Midbrain (tissue), 1 donor: ENCODE measurements around the gene RNU5B-1.

Experiments
- DNase-seq: peaks from one replicate; lab custom pipeline; 2025; lab: John Stamatoyannopoulos, UW

Gene RNU5B-1

DNA sequence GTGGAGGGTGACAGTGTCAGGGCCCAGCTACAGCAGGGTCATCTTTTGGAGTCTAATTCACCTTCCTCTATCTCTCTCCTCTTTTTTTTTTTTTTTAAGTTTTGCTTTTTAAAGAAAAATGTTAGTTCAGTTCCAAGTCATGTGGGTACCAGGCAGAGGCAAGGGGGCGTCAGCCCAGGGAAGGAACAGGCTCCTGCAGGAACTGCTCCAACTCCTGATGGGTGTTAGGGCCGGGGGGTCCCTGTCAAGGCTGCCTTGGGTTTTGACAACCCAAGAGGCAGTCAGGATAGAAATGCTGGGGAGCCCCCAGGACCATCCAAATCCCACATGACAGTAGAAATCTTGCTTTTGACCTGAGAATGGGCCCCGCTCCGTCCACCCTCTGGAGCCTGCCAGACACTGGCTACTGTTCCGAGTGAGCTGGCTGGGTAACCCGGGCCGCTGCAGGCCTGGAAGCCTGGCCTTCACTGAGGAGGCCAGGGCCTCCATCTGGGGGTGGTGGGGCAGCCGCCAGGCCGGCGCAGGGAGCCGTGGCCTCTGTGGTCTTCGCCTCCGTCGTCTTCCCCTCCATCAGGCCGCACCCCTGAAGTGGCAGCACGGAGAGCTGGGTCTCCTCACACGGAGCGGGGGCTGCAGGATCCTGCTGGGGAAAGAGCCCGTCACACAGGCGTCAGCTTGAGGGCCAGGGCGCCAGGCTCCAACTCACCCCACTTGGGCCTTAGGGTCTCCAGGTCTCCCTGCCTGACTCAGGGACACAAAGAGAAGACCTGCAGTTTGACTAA lies 24.2 kb downstream of the RNU5B-1 start:
- DNase-seq = no peak

GRCh38 chr15:65329288-65329983 lies 25.0 kb downstream of the RNU5B-1 start:
- no peak for DNase-seq

- no peak for DNase-seq
These were observed 25.7 kb downstream of the RNU5B-1 start for GRCh38 chr15:65329984-65330735.

DNA sequence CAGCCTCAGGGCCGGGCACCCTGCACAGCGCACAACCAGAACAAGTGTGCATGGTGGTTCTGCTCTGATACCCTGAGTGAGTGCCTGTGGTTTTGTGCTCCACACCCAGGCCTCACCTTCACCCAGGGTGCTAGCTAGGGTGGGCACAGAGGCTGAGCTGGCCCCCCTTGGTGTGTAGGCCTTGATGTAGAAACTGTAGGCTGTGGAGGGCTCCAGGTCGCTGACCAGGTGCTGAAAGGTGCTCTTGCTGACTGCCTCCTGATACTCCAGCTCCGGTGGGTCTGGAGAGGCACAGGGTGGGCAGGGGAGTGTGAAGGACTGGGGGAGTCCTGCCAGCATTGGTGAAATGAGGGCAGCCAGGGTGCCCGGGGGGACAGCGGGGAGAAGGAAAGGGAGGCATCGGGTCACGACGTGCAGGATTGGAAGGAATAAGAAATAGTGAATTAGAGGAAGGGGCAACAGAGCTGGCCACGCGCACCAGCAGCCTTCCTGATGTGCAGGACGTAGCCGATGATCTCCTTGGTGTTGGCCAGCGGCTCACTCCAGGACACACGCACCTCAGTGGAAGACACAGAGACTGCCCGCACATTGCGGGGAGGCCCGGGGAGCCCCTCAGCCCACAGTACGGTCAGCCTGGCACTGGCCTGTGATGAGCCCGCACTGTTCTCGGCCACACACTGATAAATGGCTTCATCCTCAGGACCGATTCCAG lies 26.6 kb downstream of the RNU5B-1 start:
- DNase-seq = no peak

GRCh38 chr15:65331811-65332210 lies 27.3 kb downstream of the RNU5B-1 start:
- no peak for DNase-seq

DNA sequence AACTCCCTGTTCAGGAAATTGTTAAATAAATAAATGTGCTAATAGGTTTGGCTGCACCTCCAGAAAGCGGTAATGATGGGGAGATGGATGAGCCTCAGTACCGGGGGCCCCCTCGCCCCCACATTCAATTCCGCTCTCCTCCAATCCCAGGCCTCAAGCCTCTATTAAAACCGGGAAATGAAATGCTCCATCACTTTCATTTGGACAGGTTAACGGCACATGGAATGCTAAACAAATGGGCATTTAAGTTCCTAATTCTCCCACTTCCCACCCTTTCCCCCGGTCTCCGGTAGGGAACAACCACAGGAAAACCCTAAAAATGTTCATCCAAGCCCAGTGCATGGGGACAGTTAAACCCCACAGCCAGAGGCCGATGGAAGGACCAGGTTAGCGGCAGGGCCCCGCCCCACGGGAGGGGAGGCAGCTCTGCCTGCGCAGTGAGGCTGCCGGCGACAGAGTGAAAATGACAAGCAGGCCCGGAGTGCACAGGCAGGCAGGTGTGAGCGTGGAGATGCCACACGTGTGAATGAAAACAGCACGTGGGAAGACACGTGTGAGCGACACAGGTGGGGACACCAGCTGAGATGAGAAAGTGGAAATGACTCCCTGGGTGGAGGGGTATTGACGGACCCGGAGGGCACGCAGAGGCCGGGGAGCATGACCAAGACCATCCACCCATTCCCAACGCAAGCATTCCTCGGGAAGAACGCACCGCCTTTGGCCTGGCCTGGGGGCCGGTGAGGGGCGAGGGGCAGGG lies 28.1 kb downstream of the RNU5B-1 start:
- no peak for DNase-seq

GRCh38 chr15:65333148-65333820 lies 28.8 kb downstream of the RNU5B-1 start:
- no peak for DNase-seq

DNA sequence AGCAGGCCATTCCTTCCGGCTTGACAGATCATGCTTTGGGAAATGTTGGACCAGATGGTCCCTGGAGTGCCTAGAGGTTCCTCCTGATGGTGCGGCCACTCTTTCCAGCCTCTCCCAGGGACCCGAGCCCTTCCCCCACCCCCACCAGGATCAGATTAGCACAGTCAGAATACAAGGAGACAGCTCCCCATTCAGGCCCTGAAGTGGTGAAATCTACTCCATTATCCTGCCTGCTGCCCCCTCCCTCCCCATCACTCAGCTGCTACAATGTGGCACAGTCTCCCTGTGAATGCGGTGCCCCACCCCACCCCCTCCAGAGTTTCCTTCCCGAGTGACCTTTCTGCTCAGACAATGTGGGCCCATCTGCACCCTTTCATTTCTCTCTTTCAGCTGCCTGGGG lies 29.4 kb downstream of the RNU5B-1 start:
- no peak for DNase-seq

GRCh38 chr15:65334586-65335231 lies 30.2 kb downstream of the RNU5B-1 start:
- DNase-seq = no peak

DNA sequence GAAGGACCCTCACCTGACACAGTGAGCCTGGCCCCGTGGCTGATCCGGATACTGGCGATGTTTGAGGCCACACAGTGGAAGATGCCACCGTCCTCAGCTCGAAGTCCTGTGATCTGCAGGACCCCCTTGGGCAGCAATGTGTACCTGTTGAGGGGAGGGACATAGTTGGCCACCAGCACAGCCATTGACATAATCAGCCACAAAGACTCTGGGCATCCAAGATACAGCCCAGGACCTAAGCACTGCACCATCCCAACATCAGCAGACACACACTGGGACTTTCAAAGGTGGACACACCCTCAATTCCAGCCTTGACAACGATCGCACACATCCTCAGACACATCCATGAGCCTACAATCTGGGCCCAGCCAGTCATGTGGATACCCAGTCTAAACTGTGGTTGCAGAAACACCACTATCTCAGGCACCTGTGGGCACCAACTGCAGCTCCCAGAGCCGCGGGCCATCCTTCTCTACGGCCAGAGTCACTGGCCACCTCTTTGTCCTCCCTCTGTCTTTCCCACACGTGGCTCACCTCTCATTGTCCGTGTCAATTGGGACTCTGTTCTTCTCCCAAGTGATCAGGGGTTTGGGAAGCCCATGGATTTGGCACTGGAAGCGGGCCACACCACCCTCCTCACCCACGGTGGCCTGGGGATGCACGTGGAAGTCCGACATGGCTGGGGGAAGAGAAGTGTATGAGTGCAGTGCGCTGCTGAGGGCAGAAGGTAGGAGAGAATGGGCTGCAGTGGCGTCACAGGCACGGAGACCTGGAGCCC lies 31.0 kb downstream of the RNU5B-1 start:
- DNase-seq = no peak

GRCh38 chr15:65336493-65337435 lies 32.3 kb downstream of the RNU5B-1 start:
- DNase-seq = no peak

DNA sequence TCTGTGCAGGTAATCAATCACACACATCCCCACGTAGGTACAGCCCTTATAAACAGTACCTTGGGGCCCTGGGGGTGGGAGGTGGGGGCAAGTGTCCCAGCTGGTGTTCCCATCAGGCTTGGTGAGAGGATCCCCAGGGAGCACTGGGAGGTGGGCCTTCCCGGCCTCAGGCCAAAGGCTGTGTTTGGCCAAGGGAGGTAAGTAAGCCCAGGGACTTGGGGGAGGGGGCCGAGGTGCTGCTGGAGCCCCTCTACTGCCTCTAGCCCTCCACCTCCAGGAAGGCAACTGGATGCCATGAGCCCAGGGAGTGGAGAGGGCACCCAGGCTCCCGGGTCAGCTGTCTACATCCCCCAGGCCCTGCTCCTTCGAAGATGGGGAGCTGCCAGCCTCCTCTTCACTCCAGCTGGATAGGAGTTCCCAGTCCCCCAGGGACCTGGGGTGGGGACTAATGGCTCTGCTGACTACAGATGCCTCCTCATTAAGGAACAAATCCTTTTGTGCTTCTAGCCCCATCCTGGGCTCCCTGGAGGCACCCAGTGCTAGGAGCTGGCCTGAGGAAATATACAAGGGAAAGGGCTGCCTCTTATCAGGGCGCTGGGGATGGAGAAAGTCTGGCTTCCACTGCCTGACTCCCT lies 33.1 kb downstream of the RNU5B-1 start:
- DNase-seq = no peak

- no peak for DNase-seq
These were observed 33.9 kb downstream of the RNU5B-1 start for GRCh38 chr15:65338366-65338765.

DNA sequence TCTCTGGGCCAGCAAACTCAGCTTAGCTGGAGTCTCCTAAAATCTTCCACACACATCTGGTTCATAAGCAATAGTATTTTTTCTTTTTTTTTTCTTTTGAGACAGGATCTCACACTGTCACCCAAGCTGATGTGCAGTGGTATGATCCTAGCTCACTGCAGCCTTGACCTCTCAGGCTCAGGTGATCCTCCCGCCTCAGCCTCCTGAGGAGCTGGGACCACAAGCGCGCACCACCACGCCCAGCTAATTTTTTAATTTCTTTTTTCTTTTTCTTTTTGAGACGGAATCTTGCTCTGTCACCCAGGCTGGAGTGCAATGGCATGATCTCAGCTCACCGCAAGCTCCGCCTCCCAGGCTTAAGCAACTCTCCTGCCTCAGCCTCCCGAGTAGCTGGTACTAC lies 34.3 kb downstream of the RNU5B-1 start:
- DNase-seq = no peak

DNA sequence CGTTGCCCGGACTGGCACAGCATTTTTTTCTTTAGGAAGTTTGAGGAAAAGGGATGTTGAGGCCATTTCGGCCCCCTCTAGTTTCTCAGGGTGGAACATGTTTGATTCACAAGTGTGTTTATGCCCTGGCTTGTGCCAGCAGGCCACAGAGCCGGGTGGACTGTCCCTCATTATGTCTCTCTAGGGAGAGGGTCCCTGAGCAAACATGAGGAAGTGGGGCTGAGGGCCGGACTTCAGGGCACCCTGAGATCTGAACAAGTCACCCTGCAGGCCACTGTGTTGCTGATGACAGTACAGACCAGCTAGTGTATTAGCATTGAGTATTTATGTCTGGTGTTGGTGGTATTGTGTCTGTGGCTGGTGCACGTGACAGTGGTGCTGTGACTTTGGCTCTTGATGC lies 34.9 kb downstream of the RNU5B-1 start:
- no peak for DNase-seq

- no peak for DNase-seq
These were observed 35.4 kb downstream of the RNU5B-1 start for GRCh38 chr15:65339920-65340319.

- no peak for DNase-seq
These were observed 38.0 kb downstream of the RNU5B-1 start for GRCh38 chr15:65342493-65342892.
